Hypothalamus (tissue), 51 donors: ENCODE results near the gene CLIP4.

Source experiments
- DNase-seq, 51 donors: peaks; one replicate each; lab custom pipeline; 2025; lab: John Stamatoyannopoulos, UW

Gene CLIP4

GRCh38 chr2:29218071-29218470 lies 102.9 kb downstream of the CLIP4 start:
- DNase-seq, result no peak

- DNase-seq, result no peak
Measured at GRCh38 chr2:29218550-29219125, 103.4 kb downstream of the CLIP4 start.

GRCh38 chr2:29219374-29219773 lies 104.2 kb downstream of the CLIP4 start:
- DNase-seq, result no peak

GRCh38 chr2:29220506-29221270 lies 105.5 kb downstream of the CLIP4 start:
- DNase-seq, result no peak

- no peak for DNase-seq
Measured at GRCh38 chr2:29222381-29223179, 107.4 kb downstream of the CLIP4 start.

GRCh38 chr2:29223257-29223656 lies 108.0 kb downstream of the CLIP4 start:
- DNase-seq, result no peak

- DNase-seq, result peak in 4 of 51 donors; percentile 4 to 42 (median 10)
Measured at GRCh38 chr2:29223851-29224692, 108.9 kb downstream of the CLIP4 start.

- DNase-seq, result no peak
Measured at GRCh38 chr2:29224693-29225551, 109.7 kb downstream of the CLIP4 start.

GRCh38 chr2:29225814-29226213 lies 110.6 kb downstream of the CLIP4 start:
- no peak for DNase-seq

- DNase-seq, result no peak
Measured at GRCh38 chr2:29226375-29226774, 111.2 kb downstream of the CLIP4 start.

GRCh38 chr2:29226808-29227207 lies 111.6 kb downstream of the CLIP4 start:
- DNase-seq, result no peak

- peak in 1 of 51 donors; percentile 7 for DNase-seq
Measured at GRCh38 chr2:29227935-29228675, 112.9 kb downstream of the CLIP4 start.

- DNase-seq, result no peak
Measured at GRCh38 chr2:29228947-29229346, 113.7 kb downstream of the CLIP4 start.

GRCh38 chr2:29229640-29230039 lies 114.4 kb downstream of the CLIP4 start:
- no peak for DNase-seq

- DNase-seq, result no peak
Measured at GRCh38 chr2:29232041-29232440, 116.8 kb downstream of the CLIP4 start.

- no peak for DNase-seq
Measured at GRCh38 chr2:29233428-29233827, 118.2 kb downstream of the CLIP4 start.

GRCh38 chr2:29235411-29235810 lies 120.2 kb downstream of the CLIP4 start:
- no peak for DNase-seq

- no peak for DNase-seq
Measured at GRCh38 chr2:29236074-29236473, 120.9 kb downstream of the CLIP4 start.

GRCh38 chr2:29238497-29238896 lies 123.3 kb downstream of the CLIP4 start:
- peak in 1 of 51 donors; percentile 5 for DNase-seq
